Measurements from ENCODE around the gene METTL13.

Gene METTL13

DNA sequence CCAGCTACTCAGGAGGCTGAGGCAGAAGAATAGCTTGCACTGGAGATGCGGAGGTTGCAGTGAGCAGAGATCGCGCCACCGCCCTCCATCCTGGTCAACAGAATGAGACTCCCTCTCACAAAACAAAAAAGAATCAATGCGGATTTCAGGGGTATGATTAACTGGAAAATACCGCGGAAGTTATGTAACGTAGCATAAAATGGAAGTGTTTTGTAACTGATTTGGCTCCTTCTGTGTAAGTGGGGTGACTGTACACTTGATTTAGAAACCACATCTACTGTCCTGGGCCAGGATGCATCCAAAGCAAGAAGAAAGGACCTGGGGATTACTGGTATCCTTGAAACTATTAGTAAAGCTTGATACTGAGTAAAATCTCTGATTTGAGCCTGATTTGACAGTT is 36.5 kb upstream of the METTL13 start:
- Histone ChIP-seq H3K4me1 (ENCODE audit: control insufficient read depth, insufficient read depth, low read length, poor library complexity, severe bottlenecking) (peaks cover 7% of the 10 kb centered on the region), H3K36me3 (ENCODE audit: control insufficient read depth, insufficient read depth, low read length) (no peaks in the 10 kb centered on the region), H3K4me3 (ENCODE audit: extremely low read depth, insufficient read depth, low read length, poor library complexity, severe bottlenecking) (no peak overlapping the region), H3K9me3 (ENCODE audit: control insufficient read depth, low read length) (no peaks in the 10 kb centered on the region), H3K27ac (ENCODE audit: low read depth, low read length, severe bottlenecking) (no peak overlapping the region)
- WGBS, 2 experiments (ENCODE audit: insufficient coverage in 2 of 2): 88 to 100% methylated on average over 2 to 6 of the region's 8 CpGs

GRCh38 chr1:171748651-171749050 is 32.8 kb upstream of the METTL13 start:
- no peak overlapping the region for H3K27ac ChIP-seq (ENCODE audit: low read depth, low read length, severe bottlenecking)
- H3K4me1 ChIP-seq (ENCODE audit: control insufficient read depth, insufficient read depth, low read length, poor library complexity, severe bottlenecking): peaks cover under 1% of the 10 kb centered on the region
- no CpG with 5 or more reads among the region's 3 CpGs for WGBS, 2 experiments (ENCODE audit: insufficient coverage in 2 of 2)
- H3K9me3 ChIP-seq (ENCODE audit: control insufficient read depth, low read length): no peaks in the 10 kb centered on the region
- no peak overlapping the region for H3K4me3 ChIP-seq (ENCODE audit: extremely low read depth, insufficient read depth, low read length, poor library complexity, severe bottlenecking)
- H3K36me3 ChIP-seq (ENCODE audit: control insufficient read depth, insufficient read depth, low read length): no peaks in the 10 kb centered on the region

DNA sequence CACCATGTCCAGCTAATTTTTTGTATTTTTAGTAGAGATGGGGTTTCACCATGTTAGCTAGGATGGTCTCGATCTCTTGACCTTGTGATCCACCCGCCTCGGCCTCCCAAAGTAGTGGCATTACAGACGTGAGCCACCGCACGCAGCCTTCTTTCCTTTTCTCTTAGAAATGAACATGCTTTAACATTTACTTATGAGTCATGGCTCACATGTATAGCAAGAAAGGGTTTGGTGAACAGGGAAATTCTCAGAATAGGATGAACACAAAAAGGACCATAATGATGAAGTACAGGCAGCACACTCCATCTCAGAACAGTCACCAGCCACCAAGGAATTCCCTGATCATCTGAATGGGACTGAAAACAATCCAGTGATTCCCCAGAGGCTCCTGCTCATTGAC is 30.2 kb upstream of the METTL13 start:
- Histone ChIP-seq H3K9me3 (ENCODE audit: control insufficient read depth, low read length) (no peaks in the 10 kb centered on the region), H3K4me3 (ENCODE audit: extremely low read depth, insufficient read depth, low read length, poor library complexity, severe bottlenecking) (no peak overlapping the region), H3K27ac (ENCODE audit: low read depth, low read length, severe bottlenecking) (no peak overlapping the region), H3K36me3 (ENCODE audit: control insufficient read depth, insufficient read depth, low read length) (no peaks in the 10 kb centered on the region), H3K4me1 (ENCODE audit: control insufficient read depth, insufficient read depth, low read length, poor library complexity, severe bottlenecking) (peaks cover 10% of the 10 kb centered on the region)
- WGBS, 2 experiments (ENCODE audit: insufficient coverage in 2 of 2): 100% methylated on average over 1 to 2 of the region's 6 CpGs

GRCh38 chr1:171753182-171753581 is 28.3 kb upstream of the METTL13 start:
- WGBS, 2 experiments (ENCODE audit: insufficient coverage in 2 of 2): 100% methylated on average over 1 of the region's 2 CpGs; no CpG with 5 or more reads in 1 of the 2 experiments
- Histone ChIP-seq H3K9me3 (ENCODE audit: control insufficient read depth, low read length) (peaks cover 5% of the 10 kb centered on the region), H3K4me3 (ENCODE audit: extremely low read depth, insufficient read depth, low read length, poor library complexity, severe bottlenecking) (no peak overlapping the region), H3K36me3 (ENCODE audit: control insufficient read depth, insufficient read depth, low read length) (no peaks in the 10 kb centered on the region), H3K27ac (ENCODE audit: low read depth, low read length, severe bottlenecking) (no peak overlapping the region), H3K4me1 (ENCODE audit: control insufficient read depth, insufficient read depth, low read length, poor library complexity, severe bottlenecking) (peaks cover 10% of the 10 kb centered on the region)

GRCh38 chr1:171753685-171754352 is 27.6 kb upstream of the METTL13 start:
- no peak overlapping the region for H3K4me3 ChIP-seq (ENCODE audit: extremely low read depth, insufficient read depth, low read length, poor library complexity, severe bottlenecking)
- 67 to 81% methylated on average over 2 to 3 of the region's 4 CpGs for WGBS, 2 experiments (ENCODE audit: insufficient coverage in 2 of 2)
- no peaks in the 10 kb centered on the region for H3K36me3 ChIP-seq (ENCODE audit: control insufficient read depth, insufficient read depth, low read length)
- H3K4me1 ChIP-seq (ENCODE audit: control insufficient read depth, insufficient read depth, low read length, poor library complexity, severe bottlenecking): peaks cover 10% of the 10 kb centered on the region
- H3K9me3 ChIP-seq (ENCODE audit: control insufficient read depth, low read length): peaks cover 5% of the 10 kb centered on the region
- H3K27ac ChIP-seq (ENCODE audit: low read depth, low read length, severe bottlenecking): no peak overlapping the region

DNA sequence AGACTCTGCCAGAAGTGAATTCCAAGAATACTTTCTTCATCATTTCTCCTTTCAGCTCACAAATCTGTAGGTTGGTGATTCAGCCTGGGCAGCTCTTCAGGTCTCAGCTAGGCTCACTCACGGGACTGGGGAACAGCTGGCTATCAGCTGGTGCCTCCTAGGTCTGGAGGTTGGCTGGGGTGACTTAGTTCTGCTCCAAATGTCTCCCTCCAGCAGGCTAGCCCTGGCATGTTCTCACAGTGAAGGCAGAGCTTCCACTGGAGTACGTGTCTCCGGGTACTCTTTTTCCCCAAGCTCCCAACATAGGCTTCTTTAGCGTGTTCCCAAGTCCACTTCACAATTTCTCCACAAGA is 27.1 kb upstream of the METTL13 start:
- H3K36me3 ChIP-seq (ENCODE audit: control insufficient read depth, insufficient read depth, low read length): no peaks in the 10 kb centered on the region
- H3K9me3 ChIP-seq (ENCODE audit: control insufficient read depth, low read length): peaks cover 5% of the 10 kb centered on the region
- H3K4me1 ChIP-seq (ENCODE audit: control insufficient read depth, insufficient read depth, low read length, poor library complexity, severe bottlenecking): peaks cover 10% of the 10 kb centered on the region
- no peak overlapping the region for H3K4me3 ChIP-seq (ENCODE audit: extremely low read depth, insufficient read depth, low read length, poor library complexity, severe bottlenecking)
- H3K27ac ChIP-seq (ENCODE audit: low read depth, low read length, severe bottlenecking): no peak overlapping the region
- 60 to 88% methylated on average over 3 of the region's 4 CpGs for WGBS, 2 experiments (ENCODE audit: insufficient coverage in 2 of 2)

DNA sequence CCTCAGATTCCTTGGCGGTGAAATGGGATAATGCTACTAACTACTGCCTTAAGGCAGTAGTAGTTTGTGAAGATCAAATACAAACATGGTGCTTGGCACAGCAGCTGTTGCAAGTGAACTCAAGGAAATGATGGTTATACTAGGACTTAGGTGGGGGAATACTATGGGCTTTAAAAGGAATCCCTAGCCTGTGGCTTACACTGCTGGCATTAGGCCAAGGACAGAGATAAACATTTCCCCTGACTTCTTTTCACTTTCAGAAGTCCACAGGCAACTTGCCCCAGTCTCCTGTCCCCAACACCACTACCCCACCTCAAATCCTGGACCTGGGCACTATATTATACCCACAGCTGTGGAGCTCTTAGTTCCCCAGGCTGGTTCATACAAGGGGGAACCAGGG is 26.5 kb upstream of the METTL13 start:
- Histone ChIP-seq H3K4me3 (ENCODE audit: extremely low read depth, insufficient read depth, low read length, poor library complexity, severe bottlenecking) (no peak overlapping the region), H3K4me1 (ENCODE audit: control insufficient read depth, insufficient read depth, low read length, poor library complexity, severe bottlenecking) (peaks cover 10% of the 10 kb centered on the region), H3K9me3 (ENCODE audit: control insufficient read depth, low read length) (peaks cover 5% of the 10 kb centered on the region), H3K27ac (ENCODE audit: low read depth, low read length, severe bottlenecking) (no peak overlapping the region), H3K36me3 (ENCODE audit: control insufficient read depth, insufficient read depth, low read length) (no peaks in the 10 kb centered on the region)
- WGBS, 2 experiments (ENCODE audit: insufficient coverage in 2 of 2): 100% methylated on average over 1 of the region's 1 CpG; no CpG with 5 or more reads in 1 of the 2 experiments

DNA sequence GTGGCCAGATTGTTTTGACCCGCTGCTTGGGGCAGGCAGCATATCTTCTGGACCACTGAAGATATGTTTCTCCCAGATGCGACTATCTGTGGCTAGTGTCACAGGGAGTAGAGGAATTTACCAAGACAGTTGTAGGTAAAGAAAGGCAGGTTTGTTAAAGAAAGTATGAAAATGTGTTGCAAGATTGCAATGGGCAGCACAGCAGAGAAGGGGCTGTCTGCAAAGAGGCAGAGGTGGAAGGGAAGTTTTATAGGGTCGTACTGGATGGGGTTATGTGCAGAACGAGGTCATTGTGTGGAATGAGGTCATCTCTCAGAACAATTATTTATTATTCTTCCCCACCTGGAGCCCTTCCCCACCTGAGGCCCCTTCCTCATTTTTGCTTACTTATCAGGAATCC is 24.6 kb upstream of the METTL13 start:
- no peak overlapping the region for H3K4me3 ChIP-seq (ENCODE audit: extremely low read depth, insufficient read depth, low read length, poor library complexity, severe bottlenecking)
- H3K27ac ChIP-seq (ENCODE audit: low read depth, low read length, severe bottlenecking): no peak overlapping the region
- H3K9me3 ChIP-seq (ENCODE audit: control insufficient read depth, low read length): peaks cover 5% of the 10 kb centered on the region
- H3K4me1 ChIP-seq (ENCODE audit: control insufficient read depth, insufficient read depth, low read length, poor library complexity, severe bottlenecking): peaks cover 10% of the 10 kb centered on the region
- WGBS, 2 experiments (ENCODE audit: insufficient coverage in 2 of 2): 80 to 92% methylated on average over 1 to 2 of the region's 4 CpGs
- no peaks in the 10 kb centered on the region for H3K36me3 ChIP-seq (ENCODE audit: control insufficient read depth, insufficient read depth, low read length)

- H3K36me3 ChIP-seq (ENCODE audit: control insufficient read depth, insufficient read depth, low read length): no peaks in the 10 kb centered on the region
- H3K4me3 ChIP-seq (ENCODE audit: extremely low read depth, insufficient read depth, low read length, poor library complexity, severe bottlenecking): no peak overlapping the region
- no peak overlapping the region for H3K27ac ChIP-seq (ENCODE audit: low read depth, low read length, severe bottlenecking)
- H3K9me3 ChIP-seq (ENCODE audit: control insufficient read depth, low read length): peaks cover 5% of the 10 kb centered on the region
- peaks cover 10% of the 10 kb centered on the region for H3K4me1 ChIP-seq (ENCODE audit: control insufficient read depth, insufficient read depth, low read length, poor library complexity, severe bottlenecking)
Measured at GRCh38 chr1:171758011-171758410, 23.4 kb upstream of the METTL13 start.

- no peak overlapping the region for H3K27ac ChIP-seq (ENCODE audit: low read depth, low read length, severe bottlenecking)
- WGBS, 2 experiments (ENCODE audit: insufficient coverage in 2 of 2): 86 to 89% methylated on average over 3 to 6 of the region's 6 CpGs
- no peaks in the 10 kb centered on the region for H3K36me3 ChIP-seq (ENCODE audit: control insufficient read depth, insufficient read depth, low read length)
- no peak overlapping the region for H3K4me3 ChIP-seq (ENCODE audit: extremely low read depth, insufficient read depth, low read length, poor library complexity, severe bottlenecking)
- H3K9me3 ChIP-seq (ENCODE audit: control insufficient read depth, low read length): no peaks in the 10 kb centered on the region
- no peaks in the 10 kb centered on the region for H3K4me1 ChIP-seq (ENCODE audit: control insufficient read depth, insufficient read depth, low read length, poor library complexity, severe bottlenecking)
Measured at GRCh38 chr1:171762143-171762563, 19.3 kb upstream of the METTL13 start.

DNA sequence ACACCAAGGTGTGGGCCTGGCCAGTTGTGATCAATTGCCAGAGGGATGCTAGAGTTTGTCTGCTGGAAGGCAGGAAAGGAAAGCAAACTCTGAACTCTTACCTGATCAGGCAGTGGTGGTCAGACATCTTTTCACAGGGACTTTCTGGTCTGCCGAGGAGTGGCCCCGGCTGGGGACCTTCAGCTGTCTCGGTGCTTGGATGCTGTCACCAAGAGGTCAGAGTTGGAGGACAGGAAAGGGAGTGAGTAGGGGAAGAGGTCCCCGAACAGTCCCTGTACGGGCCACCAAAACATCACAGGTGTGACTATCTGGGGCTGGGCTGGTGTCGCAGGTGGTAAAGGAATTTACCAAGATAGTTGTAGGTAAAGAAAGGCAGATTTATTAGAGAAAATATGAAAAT is 17.7 kb upstream of the METTL13 start:
- H3K36me3 ChIP-seq (ENCODE audit: control insufficient read depth, insufficient read depth, low read length): no peaks in the 10 kb centered on the region
- no peak overlapping the region for H3K4me3 ChIP-seq (ENCODE audit: extremely low read depth, insufficient read depth, low read length, poor library complexity, severe bottlenecking)
- no peak overlapping the region for H3K27ac ChIP-seq (ENCODE audit: low read depth, low read length, severe bottlenecking)
- H3K9me3 ChIP-seq (ENCODE audit: control insufficient read depth, low read length): no peaks in the 10 kb centered on the region
- H3K4me1 ChIP-seq (ENCODE audit: control insufficient read depth, insufficient read depth, low read length, poor library complexity, severe bottlenecking): no peaks in the 10 kb centered on the region
- WGBS, 2 experiments (ENCODE audit: insufficient coverage in 2 of 2): 92 to 95% methylated on average over 5 to 6 of the region's 6 CpGs

Measured in mesodermal cell (in vitro differentiated cells).